Measurements from ENCODE around the gene PAK1.
"Not testable (repeated sequence)": the region's sequence is repeated elsewhere in the genome, so short reads cannot be mapped to it uniquely, and the experiment has no call there.

PAK1 gene

DNA sequence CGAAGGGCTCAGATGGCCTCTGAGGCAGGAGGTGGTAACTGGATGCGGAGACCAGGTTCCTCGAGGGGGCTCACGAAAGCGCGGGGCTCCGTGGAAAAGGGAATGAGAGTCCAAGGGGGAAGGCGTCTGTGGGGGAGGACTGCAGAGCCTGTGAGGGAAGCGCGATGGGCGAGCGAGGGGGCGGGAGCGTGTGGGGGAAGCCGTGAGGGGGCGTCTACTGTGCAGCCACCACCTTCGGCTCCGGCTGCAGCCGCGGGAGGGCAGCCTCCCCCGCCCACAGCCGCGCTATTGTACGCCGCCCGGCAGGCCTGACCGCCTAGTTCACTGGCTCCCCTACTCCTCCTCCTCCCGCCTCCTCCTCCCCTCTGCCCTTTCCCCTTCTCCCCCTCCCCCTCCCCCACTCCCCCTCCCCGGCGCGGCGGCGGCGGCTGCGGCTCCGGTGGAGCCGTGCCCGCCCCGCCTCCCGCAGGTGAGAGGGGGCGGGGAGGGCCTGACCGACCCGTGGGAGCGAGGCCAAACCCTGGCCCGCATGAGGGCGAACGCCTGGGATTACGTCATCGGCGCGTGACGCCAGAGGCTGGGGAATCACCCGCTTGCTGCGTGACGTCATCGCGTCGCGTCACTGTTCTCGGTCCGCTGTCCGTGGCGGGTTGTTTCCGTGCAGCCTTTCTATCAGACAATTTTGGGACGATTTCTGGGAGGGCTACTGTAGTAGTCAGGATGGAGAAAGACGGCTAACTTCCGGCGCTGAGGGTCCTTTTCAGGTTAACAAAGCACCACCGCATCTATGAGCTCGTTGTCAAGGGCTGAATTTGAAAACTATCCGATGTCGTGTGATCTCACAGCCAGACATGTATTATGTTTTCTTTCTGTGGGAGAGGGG, at the start of gene PAK1:
Gene PAK1, minus strand, starts transcription at position 294 of the 883 bp plus-strand sequence. CDS start 81,574 bp downstream, outside the sequence.
- peak; percentile 78 for DNase-seq

- no peak for DNase-seq
These were observed 48.3 kb upstream of the PAK1 start for GRCh38 chr11:77522215-77522614.

GRCh38 chr11:77519847-77520246, 46.0 kb upstream of the PAK1 start:
- DNase-seq, result no peak

DNA sequence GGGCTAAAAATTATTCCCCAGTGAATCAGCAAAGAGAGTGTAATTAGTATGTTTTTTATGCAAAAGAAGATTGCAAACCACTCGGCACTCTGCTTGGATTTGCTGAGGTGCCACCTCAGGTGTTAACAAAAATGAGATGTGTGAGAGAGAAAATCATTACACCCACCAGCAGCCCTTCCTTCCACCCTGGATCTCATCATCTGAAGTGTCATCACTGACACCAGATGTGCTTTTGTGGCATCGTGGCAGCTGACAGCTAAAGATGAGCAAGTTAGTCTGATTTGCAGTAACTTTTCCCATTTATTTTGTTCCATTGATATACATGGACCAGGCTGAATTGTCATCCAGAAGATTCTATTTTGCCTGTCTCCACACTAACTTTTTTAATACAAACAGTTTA, 44.6 kb upstream of the PAK1 start:
- DNase-seq, result no peak

DNA sequence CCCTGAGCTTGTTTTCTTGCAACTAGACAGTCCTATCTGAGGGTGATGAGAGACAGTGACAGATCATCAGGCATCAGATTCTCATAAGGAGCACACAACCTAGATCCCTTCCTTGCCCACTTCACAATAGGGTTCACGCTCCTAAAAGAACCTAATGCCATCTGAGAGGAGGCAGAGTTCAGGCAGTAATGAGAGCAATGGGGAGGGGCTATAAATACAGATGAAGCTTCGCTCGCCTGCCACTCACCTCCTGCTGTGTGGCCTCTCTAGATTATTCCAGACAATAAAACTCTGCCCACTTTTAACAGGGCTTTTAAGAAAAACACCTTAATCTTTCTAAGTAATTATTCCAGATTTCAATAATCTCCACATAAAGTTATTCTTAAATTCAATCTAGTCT, 43.9 kb upstream of the PAK1 start:
- DNase-seq, result no peak

DNA sequence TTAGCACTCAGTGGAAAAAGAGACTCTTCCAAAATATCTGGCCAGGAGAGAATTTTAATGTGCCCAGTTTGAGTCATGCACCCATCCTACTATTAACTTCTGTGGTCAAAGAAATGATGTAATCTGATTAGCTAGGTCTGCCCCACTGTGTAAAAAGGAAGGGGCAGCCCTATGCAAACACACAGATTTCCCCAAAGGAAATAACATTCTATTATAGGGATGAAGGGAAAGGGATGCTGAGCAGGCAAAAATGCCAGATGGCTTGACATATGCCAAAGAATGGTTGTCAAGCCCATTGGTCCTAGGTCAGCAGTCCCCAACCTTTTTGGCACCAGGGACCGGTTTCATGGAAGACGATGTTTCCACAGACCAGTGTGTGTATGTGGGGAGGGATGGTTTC, 43.3 kb upstream of the PAK1 start:
- DNase-seq, result no peak

GRCh38 chr11:77515483-77515882, 41.6 kb upstream of the PAK1 start:
- no peak for DNase-seq

GRCh38 chr11:77515063-77515462, 41.2 kb upstream of the PAK1 start:
- no peak for DNase-seq

DNA sequence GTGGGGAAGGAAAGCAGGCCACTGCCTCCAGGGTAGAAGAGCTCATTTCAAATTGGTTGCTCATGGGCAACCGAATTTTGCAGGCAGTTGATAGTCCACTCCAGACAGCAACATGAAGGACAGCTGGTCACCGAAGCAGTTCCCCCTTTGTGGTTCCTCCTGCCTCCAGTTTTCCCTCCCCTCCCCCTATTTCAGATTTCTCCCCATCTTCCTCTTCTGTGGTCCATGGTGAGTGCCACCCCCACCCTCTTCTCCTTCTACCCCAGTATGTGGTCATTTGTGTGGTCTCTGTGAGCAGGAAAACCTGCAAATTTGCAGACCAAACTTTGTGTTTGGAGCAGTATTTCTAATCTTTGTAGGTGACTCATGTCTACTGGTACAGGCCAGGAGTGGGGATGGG, 38.2 kb upstream of the PAK1 start:
- no peak for DNase-seq

- DNase-seq, result no peak
These were observed 37.0 kb upstream of the PAK1 start for GRCh38 chr11:77510851-77511250.

GRCh38 chr11:77510095-77510494, 36.2 kb upstream of the PAK1 start:
- no peak for DNase-seq

DNA sequence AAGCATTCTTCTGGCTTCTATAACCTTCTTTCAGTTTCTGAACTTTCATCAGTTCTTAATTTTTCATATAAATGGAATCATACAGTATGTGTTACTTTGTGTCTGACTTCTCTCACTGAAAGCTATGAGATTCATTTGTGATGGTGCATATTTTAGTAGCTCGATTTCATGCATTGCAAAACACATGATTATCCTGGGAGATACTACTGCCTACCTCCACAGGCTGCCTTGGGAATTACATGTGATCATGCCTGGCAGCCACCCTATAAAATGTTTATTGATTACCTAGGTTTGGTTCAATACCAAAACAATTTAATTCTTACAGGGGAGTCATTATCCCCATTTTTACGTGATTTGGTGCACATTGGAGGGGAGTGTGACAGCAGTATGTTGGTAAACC, 34.1 kb upstream of the PAK1 start:
- DNase-seq, result no peak

DNA sequence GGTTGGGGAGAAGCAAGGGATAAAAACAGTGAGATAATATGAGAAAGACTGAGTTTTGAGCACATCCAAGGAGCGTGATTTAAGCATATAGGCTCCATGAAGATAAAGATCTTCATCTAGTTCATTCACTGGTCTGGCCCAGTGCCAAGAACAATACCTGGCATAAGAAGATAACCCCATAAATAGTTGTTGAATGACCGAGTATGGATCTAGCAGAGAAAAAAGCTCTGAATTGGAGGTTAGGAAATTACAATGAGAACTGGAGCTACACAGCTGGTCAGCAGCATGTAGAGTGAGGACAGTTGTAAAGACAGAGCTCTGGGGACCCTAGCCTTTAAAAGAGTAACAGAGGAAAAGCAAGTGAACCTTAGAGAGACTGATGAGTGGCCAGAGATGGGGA, 33.0 kb upstream of the PAK1 start:
- no peak for DNase-seq

DNA sequence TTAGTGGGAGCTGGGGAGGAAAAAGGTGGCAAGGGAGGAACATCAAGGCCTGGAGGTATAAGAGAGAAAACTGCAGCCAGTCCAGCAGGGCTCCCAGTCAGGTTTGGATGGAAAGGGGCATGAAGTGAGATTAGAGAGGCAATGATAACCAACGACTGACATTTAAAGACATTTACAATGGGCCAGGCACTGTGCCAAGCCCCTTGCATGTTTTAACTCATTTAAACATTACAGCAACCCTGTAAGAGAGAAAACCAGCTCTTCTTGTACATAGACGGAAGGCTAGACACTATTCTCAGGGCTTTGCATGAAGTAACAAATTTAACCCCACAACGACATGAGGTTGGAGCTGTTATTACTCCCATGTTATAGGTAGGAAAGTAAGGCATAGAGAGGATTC, 32.1 kb upstream of the PAK1 start:
- no peak for DNase-seq

DNA sequence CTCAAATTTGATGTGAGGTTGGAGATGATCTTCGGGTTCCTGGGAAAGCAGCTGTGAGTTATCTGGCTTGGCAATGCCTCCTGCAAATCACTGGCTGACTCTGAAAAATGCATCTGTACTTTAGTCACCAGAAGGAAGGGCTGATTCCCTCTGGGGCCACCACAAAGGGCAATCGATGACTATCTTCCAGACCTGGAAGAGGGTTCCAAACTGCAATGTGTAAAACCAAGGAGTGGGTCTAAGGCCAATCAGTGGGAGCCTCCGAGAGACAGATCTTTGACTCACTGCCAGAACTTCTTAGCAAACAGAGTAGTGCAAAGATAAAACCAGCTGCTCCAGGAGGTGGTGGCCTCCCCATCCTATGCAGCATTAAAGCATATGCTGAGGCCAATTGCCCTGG, 29.1 kb upstream of the PAK1 start:
- no peak for DNase-seq

GRCh38 chr11:77502346-77502905, 28.5 kb upstream of the PAK1 start:
- no peak for DNase-seq

DNA sequence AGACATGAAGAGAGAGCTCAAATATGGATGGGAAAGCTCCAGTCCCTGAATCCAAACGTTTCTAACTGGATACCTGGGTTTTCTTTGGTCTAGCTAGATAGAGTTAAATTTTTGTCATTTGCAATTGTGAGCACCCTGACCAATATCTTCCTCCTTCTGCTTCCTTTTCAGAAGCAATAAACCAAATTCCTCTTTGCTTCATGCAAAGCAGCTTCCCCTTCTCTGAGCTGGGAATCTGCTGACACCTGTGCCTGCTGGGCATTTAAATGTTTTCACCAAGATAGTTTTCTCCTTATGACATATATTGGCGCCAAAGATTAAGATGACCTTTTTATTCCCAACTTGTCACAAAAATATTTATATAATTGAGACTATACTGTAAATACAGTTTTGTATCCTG, 27.9 kb upstream of the PAK1 start:
- no peak for DNase-seq

DNA sequence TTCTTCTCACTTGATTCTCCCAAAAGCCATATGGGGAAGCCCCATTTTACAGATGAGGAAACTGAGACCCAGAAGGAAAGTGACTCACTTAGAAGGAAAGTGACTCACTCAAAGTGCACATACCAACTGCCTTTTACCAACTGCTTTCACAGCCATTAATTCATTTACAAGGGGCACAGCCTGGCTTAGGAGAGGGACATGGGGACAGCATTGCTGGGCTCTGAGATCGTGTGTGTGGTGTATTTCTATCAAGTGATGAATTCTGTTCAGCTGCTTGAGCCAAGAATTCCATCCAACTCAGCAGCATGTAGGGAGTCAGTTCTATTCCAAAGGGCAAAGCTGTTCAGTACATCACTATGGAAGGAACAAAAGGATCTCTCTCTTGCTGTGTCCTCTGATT, 23.5 kb upstream of the PAK1 start:
- DNase-seq, result peak; percentile 37

GRCh38 chr11:77495526-77495925, 21.6 kb upstream of the PAK1 start:
- DNase-seq, result no peak

- not testable (repeated sequence) for DNase-seq
These were observed 16.1 kb upstream of the PAK1 start for GRCh38 chr11:77490035-77490434.

DNA sequence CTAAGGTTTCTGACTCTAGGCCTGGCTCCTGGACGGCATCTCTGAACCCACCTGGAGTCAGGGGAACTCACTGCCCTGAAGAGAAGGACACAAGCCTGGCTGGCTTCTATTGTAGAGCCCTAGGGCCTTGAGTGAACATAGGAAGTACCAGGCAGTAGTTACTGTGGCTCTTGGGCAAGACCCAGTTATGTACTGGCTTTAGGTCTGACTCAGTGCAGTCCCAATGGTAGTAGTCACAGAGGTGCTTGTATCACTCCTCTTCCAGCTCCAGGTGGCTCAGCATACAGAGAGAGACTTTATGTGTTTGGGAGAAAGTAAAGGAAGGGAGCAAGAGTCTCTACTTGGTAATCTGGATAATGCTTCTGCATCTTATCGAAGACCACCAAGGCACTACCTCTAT, 13.9 kb upstream of the PAK1 start:
- DNase-seq, result no peak

- DNase-seq, result no peak
These were observed 6.0 kb upstream of the PAK1 start for GRCh38 chr11:77479746-77480352.

DNA sequence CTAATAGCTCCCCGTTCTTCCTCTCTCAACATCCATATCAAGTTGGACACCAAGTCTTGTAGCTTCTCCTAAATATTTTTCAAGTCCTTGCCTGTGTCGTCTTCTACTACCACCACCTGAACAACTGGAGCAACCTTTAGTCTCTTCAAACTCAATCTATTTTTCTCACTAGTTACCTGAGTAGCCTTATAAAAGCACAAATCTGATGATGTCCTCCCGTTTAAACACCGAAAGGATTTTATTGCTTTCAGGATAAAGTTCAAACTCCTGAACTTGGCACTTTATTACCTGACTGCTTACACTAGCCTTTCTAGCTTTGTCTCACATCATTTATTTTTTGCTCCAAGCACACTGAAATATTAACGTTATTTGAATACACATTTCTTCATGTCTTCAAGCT, 1.3 kb upstream of the PAK1 start:
- DNase-seq, result no peak

DNA sequence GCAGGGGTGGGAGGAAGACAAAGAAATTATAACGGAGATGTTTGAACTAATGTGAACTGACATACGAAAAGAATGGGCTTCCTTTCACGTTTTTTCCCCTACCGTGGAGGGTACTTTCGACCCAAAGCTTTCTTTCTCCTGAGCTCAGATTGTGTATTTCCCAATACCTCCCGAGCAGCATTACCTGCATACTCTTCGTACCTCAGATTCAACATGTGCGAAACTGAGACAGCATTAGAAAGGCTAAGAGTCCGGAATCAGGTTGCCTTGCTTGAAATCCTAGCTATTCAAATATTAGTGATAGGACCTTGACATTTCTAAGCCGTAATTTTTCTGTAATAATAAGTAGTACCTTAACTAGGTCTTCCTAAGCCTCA, 778 bp upstream of the PAK1 start:
- DNase-seq, result no peak
